DOHH2 (cell line): ENCODE data around the gene TXN.
"Not testable (repeated sequence)": the region's sequence is repeated elsewhere in the genome, so short reads cannot be mapped to it uniquely, and the experiment has no call there.

Source experiments
- H3F3A ChIP-seq: fragments of 200-600 bp; sonication (generic), shearing (Covaris generic); 2 replicates; pipeline ENCODE4 v1.6.0; 2016; ENCODE audit warnings: antibody characterized with exemption, mild to moderate bottlenecking; ENCODE audit not compliant: control insufficient read depth, insufficient read depth
- H3K27ac ChIP-seq: fragments of 200-600 bp; sonication (generic); 2 replicates; pipeline ENCODE4 v1.5.1; 2014; ENCODE audit warnings: low read depth, mild to moderate bottlenecking, low read length, moderate library complexity
- H3K27me3 ChIP-seq: fragments of 200-600 bp; sonication (generic); 2 replicates; pipeline ENCODE4 v1.6.1; 2014; ENCODE audit warnings: mild to moderate bottlenecking, low read length, mixed read lengths; ENCODE audit not compliant: control insufficient read depth
- H3K36me3 ChIP-seq: fragments of 200-600 bp; sonication (generic); 2 replicates; pipeline ENCODE4 v1.6.1; 2014; ENCODE audit warnings: mild to moderate bottlenecking, low read length, moderate library complexity, mixed read lengths; ENCODE audit not compliant: control insufficient read depth
- H3K4me1 ChIP-seq: fragments of 200-600 bp; sonication (generic); 2 replicates; pipeline ENCODE4 v1.6.1; 2014; ENCODE audit warnings: mild to moderate bottlenecking, low read length, mixed read lengths; ENCODE audit not compliant: control insufficient read depth
- H3K4me2 ChIP-seq: fragments of 200-600 bp; sonication (generic); 2 replicates; pipeline ENCODE4 v1.6.0; 2014; ENCODE audit warnings: mild to moderate bottlenecking, low read length, moderate library complexity
- H3K4me3 ChIP-seq: fragments of 200-600 bp; sonication (generic); 2 replicates; pipeline ENCODE4 v1.5.1; 2014; ENCODE audit warnings: mild to moderate bottlenecking, low read length, mixed read lengths
- H3K79me2 ChIP-seq: fragments of 200-600 bp; sonication (generic); 2 replicates; pipeline ENCODE4 v1.6.1; 2014; ENCODE audit warnings: mild to moderate bottlenecking, low read length, mixed read lengths; ENCODE audit not compliant: control insufficient read depth
- H3K9me2 ChIP-seq: fragments of 200-600 bp; sonication (generic); replicated peaks from 2 replicates; pipeline ENCODE4 v1.6.1; 2014; ENCODE audit warnings: mild to moderate bottlenecking, low read length, mixed read lengths; ENCODE audit not compliant: control insufficient read depth
- H3K9me3 ChIP-seq: fragments of 200-600 bp; sonication (generic); 2 replicates; pipeline ENCODE4 v1.6.1; 2014; ENCODE audit warnings: antibody characterized with exemption, low read length, mixed read lengths; ENCODE audit not compliant: control insufficient read depth, insufficient read depth
- H4K20me1 ChIP-seq: fragments of 200-600 bp; sonication (generic); 2 replicates; pipeline ENCODE4 v1.6.0; 2014; ENCODE audit warnings: low read depth, mild to moderate bottlenecking, antibody characterized with exemption, low read length, moderate library complexity; ENCODE audit not compliant: control insufficient read depth, insufficient read depth
- EZH2phosphoT487 ChIP-seq: fragments of 200-600 bp; sonication (generic); IDR thresholded peaks from 2 replicates; pipeline ENCODE4 v1.6.1; 2017; ENCODE audit warnings: borderline replicate concordance, mild to moderate bottlenecking, antibody characterized with exemption, low read length, moderate library complexity, mixed read lengths
- TF ChIP-seq, protein P1 (sequence below): fragments of 200-600 bp; sonication (generic); IDR thresholded peaks from one replicate; pipeline ENCODE4 v1.5.1; 2014; ENCODE audit warnings: antibody characterized with exemption, mild to moderate bottlenecking, low read depth, low read length; ENCODE audit not compliant: poor library complexity, severe bottlenecking

Gene TXN

DNA sequence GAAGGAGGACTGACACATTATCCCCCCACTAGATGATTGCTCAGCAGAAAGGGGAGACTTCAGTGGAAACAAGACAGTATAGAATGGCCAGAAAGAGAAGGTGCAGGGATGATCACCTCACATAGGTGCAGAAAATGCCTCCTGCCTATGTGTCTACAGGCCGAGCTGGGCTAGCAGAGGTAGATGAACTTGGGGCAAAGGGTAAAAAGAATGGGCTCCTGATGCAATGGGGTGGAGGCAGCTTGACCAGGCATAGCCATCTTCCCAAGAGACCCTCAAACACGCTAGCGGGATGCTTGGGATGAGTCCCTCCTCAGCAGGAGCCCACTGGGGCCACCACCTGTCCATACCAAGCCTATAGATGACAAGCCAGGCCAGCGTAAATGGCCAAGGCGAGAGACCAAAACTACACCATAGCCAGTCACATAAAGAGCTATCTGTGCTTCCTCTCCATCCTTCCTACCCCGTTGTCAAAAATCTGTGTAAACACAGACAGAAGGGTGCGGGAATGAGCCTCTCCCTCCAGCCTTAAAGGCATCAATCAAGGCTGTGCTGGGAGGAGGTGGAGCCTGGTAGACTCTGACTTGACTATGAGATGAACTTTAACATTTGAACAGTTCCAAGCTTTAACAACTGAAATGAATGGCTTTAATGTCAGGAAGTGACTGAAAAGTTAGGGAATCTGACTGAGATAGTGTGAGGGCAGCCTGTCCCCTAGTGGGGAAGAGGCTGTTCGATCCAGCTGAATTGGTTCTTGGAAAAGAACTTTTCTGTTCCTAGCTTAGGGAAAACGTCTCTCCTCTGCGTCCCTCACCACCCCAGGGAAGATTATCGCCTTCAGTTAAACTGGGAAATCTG lies 58.7 kb downstream of the TXN start:
- no peaks in the 10 kb centered on the region for H4K20me1 ChIP-seq
- H3K27me3 ChIP-seq = no peaks in the 10 kb centered on the region; the same call in none of the 2 replicates
- no peak overlapping the region for H3K4me2 ChIP-seq
- TF ChIP-seq EZH2phosphoT487 = no peak
- TF ChIP-seq, protein P1, sequence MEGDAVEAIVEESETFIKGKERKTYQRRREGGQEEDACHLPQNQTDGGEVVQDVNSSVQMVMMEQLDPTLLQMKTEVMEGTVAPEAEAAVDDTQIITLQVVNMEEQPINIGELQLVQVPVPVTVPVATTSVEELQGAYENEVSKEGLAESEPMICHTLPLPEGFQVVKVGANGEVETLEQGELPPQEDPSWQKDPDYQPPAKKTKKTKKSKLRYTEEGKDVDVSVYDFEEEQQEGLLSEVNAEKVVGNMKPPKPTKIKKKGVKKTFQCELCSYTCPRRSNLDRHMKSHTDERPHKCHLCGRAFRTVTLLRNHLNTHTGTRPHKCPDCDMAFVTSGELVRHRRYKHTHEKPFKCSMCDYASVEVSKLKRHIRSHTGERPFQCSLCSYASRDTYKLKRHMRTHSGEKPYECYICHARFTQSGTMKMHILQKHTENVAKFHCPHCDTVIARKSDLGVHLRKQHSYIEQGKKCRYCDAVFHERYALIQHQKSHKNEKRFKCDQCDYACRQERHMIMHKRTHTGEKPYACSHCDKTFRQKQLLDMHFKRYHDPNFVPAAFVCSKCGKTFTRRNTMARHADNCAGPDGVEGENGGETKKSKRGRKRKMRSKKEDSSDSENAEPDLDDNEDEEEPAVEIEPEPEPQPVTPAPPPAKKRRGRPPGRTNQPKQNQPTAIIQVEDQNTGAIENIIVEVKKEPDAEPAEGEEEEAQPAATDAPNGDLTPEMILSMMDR = no peak
- H3K27ac ChIP-seq = no peak overlapping the region
- H3F3A ChIP-seq = no peaks in the 10 kb centered on the region
- no peaks in the 10 kb centered on the region for H3K36me3 ChIP-seq
- H3K4me3 ChIP-seq = no peak overlapping the region
- H3K9me3 ChIP-seq = no peaks in the 10 kb centered on the region
- H3K9me2 ChIP-seq = no peaks in the 10 kb centered on the region
- no peaks in the 10 kb centered on the region for H3K79me2 ChIP-seq
- no peaks in the 10 kb centered on the region for H3K4me1 ChIP-seq

DNA sequence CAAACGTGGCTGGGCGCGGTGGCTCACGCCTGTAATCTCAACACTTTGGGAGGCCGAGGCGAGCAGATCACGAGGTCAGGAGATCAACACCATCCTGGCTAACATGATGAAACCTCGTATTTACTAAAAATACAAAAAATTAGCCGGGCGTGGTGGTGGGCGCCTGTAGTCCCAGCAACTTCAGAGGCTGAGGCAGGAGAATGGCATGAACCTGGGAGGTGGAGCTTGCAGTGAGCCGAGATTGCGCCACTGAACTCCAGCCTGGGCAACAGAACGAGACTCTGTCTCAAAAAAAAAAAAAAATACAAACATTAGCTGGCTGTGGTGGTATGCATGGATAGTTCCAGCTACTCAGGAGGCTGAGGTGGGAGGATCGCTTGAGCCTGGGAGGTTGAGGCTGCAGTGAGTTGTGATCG lies 60.2 kb downstream of the TXN start:
- H3K9me3 ChIP-seq, H4K20me1 ChIP-seq, H3K79me2 ChIP-seq, H3K27ac ChIP-seq, H3K9me2 ChIP-seq, H3K36me3 ChIP-seq, H3F3A ChIP-seq, H3K4me1 ChIP-seq, H3K27me3 ChIP-seq, H3K4me2 ChIP-seq, H3K4me3 ChIP-seq: not testable (repeated sequence)
